Mucosa of descending colon (tissue), 3 donors: ENCODE results near the gene ODC1. TPM values are rescaled to one million over a fixed set of nuclear protein-coding genes. Genes with fewer than 3 reads are reported as not detected.

Source experiments
- ATAC-seq: fragments of 200-7000 bp; cut with Tn5 transposase; one replicate; pipeline ENCODE4 v1.9.1; 2020; ENCODE audit warnings: mild to moderate bottlenecking, moderate library complexity
- DNase-seq, 3 donors: peaks; one replicate each; pipeline ENCODE4 v3.0.0-alpha.2; 2020
- H3K36me3 ChIP-seq: fragments of 200-600 bp; one replicate; pipeline ENCODE4 v1.8.0; 2021; ENCODE audit warnings: low read depth, mild to moderate bottlenecking
- H3K4me1 ChIP-seq: fragments of 200-600 bp; one replicate; pipeline ENCODE4 v1.8.0; 2021; ENCODE audit warnings: low read depth, mild to moderate bottlenecking
- H3K4me3 ChIP-seq: fragments of 200-600 bp; one replicate; pipeline ENCODE4 v1.8.0; 2021; ENCODE audit warnings: mild to moderate bottlenecking
- H3K9me3 ChIP-seq: fragments of 200-600 bp; one replicate; pipeline ENCODE4 v1.8.0; 2021; ENCODE audit warnings: mild to moderate bottlenecking
- intact Hi-C, 2 donors: fragments of 100-400 bp; cut with DNase I in 1 of 2; cut with micrococcal nuclease in 1 of 2; formaldehyde crosslinking; loops; one replicate each; pipeline versions ENCODE4 v1.11.0 to v1.11.1; 2022; cut with DNase I, micrococcal nuclease
- total RNA-seq, 3 donors: library from RNA; stranded (reverse); fragmentation: NEBNext Ultra II Directional in 2 of 3; extraction: Animal tissue kit (Norgen Biotek cat#: 25700) in 2 of 3; gene quantifications; one replicate each; pipeline versions ENCODE4 v1.2.1 to v1.2.4, GENCODE V29; 2021 to 2023
- TF ChIP-seq, protein P1 (sequence below): fragments of 200-600 bp; IDR thresholded peaks from one replicate; pipeline ENCODE4 v1.8.0; 2022; ENCODE audit warnings: antibody characterized with exemption, mild to moderate bottlenecking
- donor health status: DM: no; HTN: no; CAD: no; lungs with moderate emphysema.
- donor health status: DM: no; HTN: no; CAD: no.
- donor health status: DM: no; HTN: yes; CAD: no.

The ODC1 gene
- total RNA-seq, 3 donors from 2014 or later, result 32.2 to 60.2 (median 35.7) TPM

DNA sequence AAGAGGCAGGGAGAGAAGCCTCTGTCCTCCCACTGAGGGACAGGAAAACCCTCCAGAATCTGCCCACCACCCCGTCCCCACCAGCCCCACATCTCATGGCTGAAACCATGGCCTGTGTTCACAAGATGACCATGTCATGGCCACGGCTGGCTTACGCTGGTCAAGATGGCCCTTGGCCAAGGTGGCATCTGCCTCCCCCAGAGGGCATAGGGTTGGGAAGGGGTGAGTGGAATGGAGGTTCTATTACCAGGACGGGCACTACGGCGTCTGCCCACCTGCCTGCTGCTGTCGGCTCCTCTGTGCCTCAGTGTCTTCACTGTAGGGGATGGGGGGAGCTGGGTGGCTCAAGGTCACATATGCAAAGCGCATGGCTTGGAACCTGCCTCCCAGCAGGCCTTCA lies 19.8 kb downstream of the ODC1 start:
- DNase-seq (peak in 2 of 3 donors; percentile 29 to 40), ATAC-seq (no peak)
- Histone ChIP-seq H3K4me3 (no peak overlapping the region), H3K9me3 (no peaks in the 10 kb centered on the region), H3K4me1 (peaks cover 23% of the 10 kb centered on the region), H3K36me3 (no peaks in the 10 kb centered on the region)
- TF ChIP-seq, protein P1, sequence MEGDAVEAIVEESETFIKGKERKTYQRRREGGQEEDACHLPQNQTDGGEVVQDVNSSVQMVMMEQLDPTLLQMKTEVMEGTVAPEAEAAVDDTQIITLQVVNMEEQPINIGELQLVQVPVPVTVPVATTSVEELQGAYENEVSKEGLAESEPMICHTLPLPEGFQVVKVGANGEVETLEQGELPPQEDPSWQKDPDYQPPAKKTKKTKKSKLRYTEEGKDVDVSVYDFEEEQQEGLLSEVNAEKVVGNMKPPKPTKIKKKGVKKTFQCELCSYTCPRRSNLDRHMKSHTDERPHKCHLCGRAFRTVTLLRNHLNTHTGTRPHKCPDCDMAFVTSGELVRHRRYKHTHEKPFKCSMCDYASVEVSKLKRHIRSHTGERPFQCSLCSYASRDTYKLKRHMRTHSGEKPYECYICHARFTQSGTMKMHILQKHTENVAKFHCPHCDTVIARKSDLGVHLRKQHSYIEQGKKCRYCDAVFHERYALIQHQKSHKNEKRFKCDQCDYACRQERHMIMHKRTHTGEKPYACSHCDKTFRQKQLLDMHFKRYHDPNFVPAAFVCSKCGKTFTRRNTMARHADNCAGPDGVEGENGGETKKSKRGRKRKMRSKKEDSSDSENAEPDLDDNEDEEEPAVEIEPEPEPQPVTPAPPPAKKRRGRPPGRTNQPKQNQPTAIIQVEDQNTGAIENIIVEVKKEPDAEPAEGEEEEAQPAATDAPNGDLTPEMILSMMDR, result no peak
- intact Hi-C loops, result no loop called here

DNA sequence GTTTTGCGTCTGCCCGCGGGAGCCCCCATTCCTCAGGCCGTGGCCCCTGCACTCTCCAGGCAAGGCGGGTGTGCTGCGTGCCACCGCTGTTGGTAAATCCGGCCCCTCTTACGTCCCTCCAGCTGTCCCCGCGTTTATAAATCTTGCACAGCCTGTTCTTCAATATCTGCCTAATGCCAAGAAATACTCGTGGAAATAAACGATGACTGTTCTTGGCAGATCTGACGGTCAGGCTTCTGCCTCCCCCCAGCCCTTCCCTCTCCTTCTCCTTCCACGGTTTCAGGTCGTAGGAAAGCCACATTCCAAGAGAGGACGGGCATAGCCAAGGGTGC lies 20.5 kb downstream of the ODC1 start:
- no peak overlapping the region for H3K4me3 ChIP-seq
- intact Hi-C loops, result no loop called here
- no peaks in the 10 kb centered on the region for H3K36me3 ChIP-seq
- TF ChIP-seq, protein P1, result no peak
- H3K4me1 ChIP-seq, result peaks cover 23% of the 10 kb centered on the region
- ATAC-seq (no peak), DNase-seq (peak in 2 of 3 donors; percentile 24 to 25)
- H3K9me3 ChIP-seq, result no peaks in the 10 kb centered on the region

DNA sequence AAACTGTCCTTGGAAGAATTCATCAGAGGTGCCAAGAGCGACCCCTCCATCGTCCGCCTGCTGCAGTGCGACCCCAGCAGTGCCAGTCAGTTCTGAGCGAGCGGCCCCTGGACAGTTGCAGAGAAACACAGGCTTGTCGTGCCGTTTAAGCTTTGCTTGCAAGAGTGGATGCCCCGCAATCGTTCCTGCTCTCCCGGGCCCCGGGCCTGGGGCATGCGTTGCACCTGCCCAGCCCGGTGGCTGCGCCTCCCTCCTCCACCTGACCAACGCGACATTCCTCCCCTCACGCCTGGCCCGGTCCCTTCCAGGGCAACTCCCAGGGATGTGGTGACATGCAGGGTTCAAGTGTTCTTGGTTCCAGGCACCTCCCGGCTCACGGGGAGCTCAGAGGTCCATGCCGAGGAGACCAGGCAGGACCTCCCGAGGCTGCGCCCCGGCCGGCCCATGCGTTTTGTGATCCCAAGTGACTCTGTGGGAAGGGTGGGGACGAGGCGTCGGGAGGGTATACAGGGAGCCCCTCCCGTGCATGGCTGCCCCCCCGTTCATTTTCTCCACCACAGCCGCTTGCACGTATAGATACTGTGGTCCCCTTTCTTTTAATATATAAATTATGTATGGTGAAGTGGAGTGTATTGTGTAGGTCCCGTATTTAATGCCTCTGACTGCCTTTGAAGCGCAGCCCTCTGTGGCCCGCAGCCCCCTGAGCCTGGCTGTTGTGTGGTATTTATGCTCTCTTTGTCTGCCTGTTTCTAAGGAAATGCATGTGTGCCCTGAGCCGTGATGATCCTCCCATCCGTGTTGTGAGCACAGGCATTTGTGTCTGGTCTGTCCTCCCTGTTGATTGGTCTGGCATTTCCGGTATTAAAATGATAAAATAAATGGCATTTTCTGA lies 21.2 kb downstream of the ODC1 start:
- no peaks in the 10 kb centered on the region for H3K36me3 ChIP-seq
- DNase-seq (peak in 2 of 3 donors; percentile 21 to 40), ATAC-seq (no peak)
- H3K4me3 ChIP-seq, result no peak overlapping the region
- no peaks in the 10 kb centered on the region for H3K9me3 ChIP-seq
- intact Hi-C loops, result no loop called here
- TF ChIP-seq, protein P1, result no peak
- peaks cover 19% of the 10 kb centered on the region for H3K4me1 ChIP-seq

DNA sequence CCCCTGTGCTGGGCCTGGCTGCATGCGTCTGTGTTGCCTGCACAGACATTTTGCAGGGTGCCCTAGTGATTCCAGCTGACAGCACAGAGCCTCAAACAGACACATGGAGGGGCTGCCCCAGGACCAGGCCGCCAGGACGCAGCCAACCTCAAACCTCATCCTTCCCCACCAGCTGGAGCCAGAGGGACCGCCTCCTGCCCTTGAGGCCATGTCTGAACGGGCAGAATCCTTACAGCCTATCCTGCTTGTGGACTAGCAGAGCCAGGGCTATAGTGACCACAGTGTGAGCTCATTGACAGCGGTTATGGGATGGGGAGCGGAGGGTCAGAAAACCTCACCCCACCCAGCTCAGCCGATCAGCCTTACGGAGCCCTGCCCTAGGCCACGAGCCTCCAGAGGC lies 22.4 kb downstream of the ODC1 start:
- intact Hi-C loops, result no loop called here
- H3K36me3 ChIP-seq, result no peaks in the 10 kb centered on the region
- no peak for ATAC-seq

DNA sequence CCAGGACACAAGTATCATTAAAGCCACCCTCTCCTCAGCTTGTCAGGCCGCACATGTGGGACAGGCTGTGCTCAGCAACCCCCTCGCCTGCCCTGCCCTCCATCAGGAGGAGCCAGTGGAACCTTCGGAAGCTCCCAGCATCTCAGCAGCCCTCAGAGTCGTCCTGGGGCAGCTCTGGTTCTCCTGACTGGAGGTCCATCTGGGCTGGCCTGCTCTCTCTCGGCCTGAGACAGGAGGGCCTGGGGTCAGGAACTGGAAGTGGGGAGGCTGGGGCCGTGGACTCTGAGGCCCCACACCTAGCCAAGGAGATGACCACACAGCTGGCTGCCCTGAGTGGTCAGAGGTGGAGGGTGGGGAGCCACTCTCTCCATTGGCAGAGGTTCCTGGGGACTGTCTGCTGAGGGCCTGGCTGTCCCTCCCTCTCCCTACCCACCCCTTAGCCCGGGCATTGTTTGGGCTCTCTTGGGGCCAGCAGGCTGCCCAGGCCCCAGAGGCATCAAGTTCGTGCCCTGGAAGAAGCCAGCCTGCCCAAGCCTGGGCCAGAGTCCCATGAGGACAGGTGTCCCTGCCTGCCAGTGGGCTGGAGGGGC lies 23.1 kb downstream of the ODC1 start:
- DNase-seq (peak in 1 of 3 donors; percentile 37), ATAC-seq (no peak)
- H3K36me3 ChIP-seq, result no peaks in the 10 kb centered on the region
- H3K4me1 ChIP-seq, result peaks cover 5% of the 10 kb centered on the region
- intact Hi-C loops, result no loop called here
- no peak overlapping the region for H3K4me3 ChIP-seq
- TF ChIP-seq, protein P1, result no peak
- no peaks in the 10 kb centered on the region for H3K9me3 ChIP-seq

More for the DNA sequence above, 22.4 kb downstream of the ODC1 start:
- TF ChIP-seq, protein P1, result no peak
- no peaks in the 10 kb centered on the region for H3K9me3 ChIP-seq
- H3K4me3 ChIP-seq, result no peak overlapping the region
- peak in 2 of 3 donors; percentile 25 to 27 for DNase-seq
- peaks cover 8% of the 10 kb centered on the region for H3K4me1 ChIP-seq
